ENCODE data around the gene SEC24C.
"Not testable (repeated sequence)": the region's sequence is repeated elsewhere in the genome, so short reads cannot be mapped to it uniquely, and the experiment has no call there.

SEC24C gene, protein sequence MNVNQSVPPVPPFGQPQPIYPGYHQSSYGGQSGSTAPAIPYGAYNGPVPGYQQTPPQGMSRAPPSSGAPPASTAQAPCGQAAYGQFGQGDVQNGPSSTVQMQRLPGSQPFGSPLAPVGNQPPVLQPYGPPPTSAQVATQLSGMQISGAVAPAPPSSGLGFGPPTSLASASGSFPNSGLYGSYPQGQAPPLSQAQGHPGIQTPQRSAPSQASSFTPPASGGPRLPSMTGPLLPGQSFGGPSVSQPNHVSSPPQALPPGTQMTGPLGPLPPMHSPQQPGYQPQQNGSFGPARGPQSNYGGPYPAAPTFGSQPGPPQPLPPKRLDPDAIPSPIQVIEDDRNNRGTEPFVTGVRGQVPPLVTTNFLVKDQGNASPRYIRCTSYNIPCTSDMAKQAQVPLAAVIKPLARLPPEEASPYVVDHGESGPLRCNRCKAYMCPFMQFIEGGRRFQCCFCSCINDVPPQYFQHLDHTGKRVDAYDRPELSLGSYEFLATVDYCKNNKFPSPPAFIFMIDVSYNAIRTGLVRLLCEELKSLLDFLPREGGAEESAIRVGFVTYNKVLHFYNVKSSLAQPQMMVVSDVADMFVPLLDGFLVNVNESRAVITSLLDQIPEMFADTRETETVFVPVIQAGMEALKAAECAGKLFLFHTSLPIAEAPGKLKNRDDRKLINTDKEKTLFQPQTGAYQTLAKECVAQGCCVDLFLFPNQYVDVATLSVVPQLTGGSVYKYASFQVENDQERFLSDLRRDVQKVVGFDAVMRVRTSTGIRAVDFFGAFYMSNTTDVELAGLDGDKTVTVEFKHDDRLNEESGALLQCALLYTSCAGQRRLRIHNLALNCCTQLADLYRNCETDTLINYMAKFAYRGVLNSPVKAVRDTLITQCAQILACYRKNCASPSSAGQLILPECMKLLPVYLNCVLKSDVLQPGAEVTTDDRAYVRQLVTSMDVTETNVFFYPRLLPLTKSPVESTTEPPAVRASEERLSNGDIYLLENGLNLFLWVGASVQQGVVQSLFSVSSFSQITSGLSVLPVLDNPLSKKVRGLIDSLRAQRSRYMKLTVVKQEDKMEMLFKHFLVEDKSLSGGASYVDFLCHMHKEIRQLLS

GRCh38 chr10:73743905-73744663 lies at the start of gene SEC24C:
Gene SEC24C (plus strand): TSS chr10:73744372. CDS start chr10:73746833, 2,461 bp downstream.
- peak within 1 kb of the TSS; percentile 87 for H3K27ac ChIP-seq
- ChIA-PET POLR2A (ENCODE audit: low non-redundant PET) (interaction anchor here (0.8 to 1.2 kb wide), 2 partner anchors 13 to 28 kb away, joined by 4 read pairs; a partner anchor contains a TSS), CTCF (no interaction called here)
- DNase-seq (ENCODE audit: low spot score) = peak; percentile 98
- no peak for TF ChIP-seq CTCF (conservative IDR thresholded peaks at IDR 0.05; ENCODE audit: low read depth)

- POLR2A ChIA-PET (ENCODE audit: low non-redundant PET); CTCF ChIA-PET; H3K27ac ChIP-seq: not testable (repeated sequence)
Measured at GRCh38 chr10:73695302-73695701, 48.9 kb upstream of the SEC24C start.

GRCh38 chr10:73697675-73698159 lies 46.5 kb upstream of the SEC24C start, which contains the start of gene AGAP5:
Gene AGAP5 (minus strand): TSS chr10:73698109. CDS start chr10:73697755, 354 bp downstream.
- CTCF ChIA-PET; DNase-seq (ENCODE audit: low spot score); POLR2A ChIA-PET (ENCODE audit: low non-redundant PET); H3K27ac ChIP-seq: not testable (repeated sequence)

More at GRCh38 chr10:73695302-73695701, 48.9 kb upstream of the SEC24C start:
- DNase-seq (ENCODE audit: low spot score) = not testable (repeated sequence)

- CTCF ChIA-PET; POLR2A ChIA-PET (ENCODE audit: low non-redundant PET); DNase-seq (ENCODE audit: low spot score); H3K27ac ChIP-seq: not testable (repeated sequence)
Measured at GRCh38 chr10:73698819-73699218, 45.4 kb upstream of the SEC24C start.

DNA sequence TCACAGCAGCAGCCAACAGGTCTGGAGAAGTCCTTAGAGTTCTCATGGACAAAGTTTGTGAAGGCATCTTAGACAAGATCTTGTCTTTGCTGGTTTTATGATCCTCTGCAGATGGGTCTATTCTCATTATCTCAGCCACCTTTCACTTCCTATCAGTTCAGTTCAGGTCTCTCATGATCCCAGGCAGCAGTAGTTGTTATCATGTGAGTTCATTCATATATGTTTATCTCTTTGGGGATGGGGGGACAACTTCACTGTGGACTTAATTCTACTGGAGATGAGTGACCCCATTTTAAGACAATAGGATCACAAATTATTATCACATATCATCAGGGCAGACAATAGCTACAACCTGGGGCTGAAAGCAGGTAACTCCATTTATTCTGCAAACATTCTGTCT lies 40.2 kb upstream of the SEC24C start:
- DNase-seq (ENCODE audit: low spot score); H3K27ac ChIP-seq; POLR2A ChIA-PET (ENCODE audit: low non-redundant PET); CTCF ChIA-PET: not testable (repeated sequence)

GRCh38 chr10:73705506-73706072 lies 38.6 kb upstream of the SEC24C start:
- POLR2A ChIA-PET (ENCODE audit: low non-redundant PET); H3K27ac ChIP-seq; DNase-seq (ENCODE audit: low spot score): not testable (repeated sequence)
- CTCF ChIA-PET = interaction anchor here (0.6 kb wide), 1 partner anchor 266 kb away, joined by 3 read pairs; no protein-coding TSS in a partner anchor

GRCh38 chr10:73706488-73706887 lies 37.7 kb upstream of the SEC24C start:
- CTCF ChIA-PET = interaction anchor here (0.7 kb wide), 1 partner anchor 299 kb away, joined by 3 read pairs; no protein-coding TSS in a partner anchor
- POLR2A ChIA-PET (ENCODE audit: low non-redundant PET) = not testable (repeated sequence)

DNA sequence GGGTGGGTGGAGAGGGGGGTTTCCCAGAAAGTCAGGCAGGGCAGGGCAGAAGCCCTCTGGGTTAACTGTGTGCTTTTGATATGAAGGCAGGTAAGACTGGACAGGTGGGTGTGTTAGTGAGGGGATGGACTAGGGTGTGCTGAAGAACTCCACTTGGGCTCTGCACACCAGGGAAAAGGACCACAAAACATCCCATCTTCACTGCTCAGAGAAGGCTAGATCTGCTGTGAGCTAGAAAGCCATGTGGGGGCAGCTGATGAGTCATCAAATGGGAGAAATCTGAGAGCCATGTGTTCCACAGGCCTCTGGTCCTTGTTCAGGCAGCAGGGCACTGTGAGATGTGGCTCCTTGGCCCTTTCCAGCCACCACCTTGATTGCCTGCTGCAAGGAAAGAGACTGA lies 36.5 kb upstream of the SEC24C start:
- DNase-seq (ENCODE audit: low spot score); CTCF ChIA-PET; H3K27ac ChIP-seq: not testable (repeated sequence)
- POLR2A ChIA-PET (ENCODE audit: low non-redundant PET) = interaction anchor here (0.7 kb wide), 1 partner anchor 27 kb away, joined by 3 read pairs; no protein-coding TSS in a partner anchor

More at GRCh38 chr10:73706488-73706887, 37.7 kb upstream of the SEC24C start:
- not testable (repeated sequence) for DNase-seq (ENCODE audit: low spot score); H3K27ac ChIP-seq

- H3K27ac ChIP-seq; CTCF ChIA-PET; DNase-seq (ENCODE audit: low spot score): not testable (repeated sequence)
- POLR2A ChIA-PET (ENCODE audit: low non-redundant PET) = interaction anchor here (0.7 kb wide), 1 partner anchor 27 kb away, joined by 3 read pairs; no protein-coding TSS in a partner anchor
Measured at GRCh38 chr10:73708122-73708521, 36.0 kb upstream of the SEC24C start.

DNA sequence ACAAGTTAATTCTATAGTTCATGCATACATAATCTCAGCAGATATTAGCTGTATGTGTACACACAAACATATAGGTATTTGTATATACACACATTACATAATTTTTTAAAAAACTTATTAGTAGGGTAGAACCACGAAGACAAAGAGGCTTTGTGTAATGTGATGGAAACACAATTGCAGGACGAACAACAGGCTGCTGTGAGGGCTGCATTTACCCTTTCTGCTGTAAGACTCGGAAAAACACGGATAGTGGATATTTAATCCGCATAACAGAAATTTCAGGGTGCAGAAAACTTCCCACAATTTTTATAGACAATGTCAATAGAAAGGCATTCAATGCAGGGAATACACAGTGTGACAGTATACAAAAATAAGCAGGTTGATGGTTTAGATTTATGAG lies 32.5 kb upstream of the SEC24C start:
- H3K27ac ChIP-seq; POLR2A ChIA-PET (ENCODE audit: low non-redundant PET); DNase-seq (ENCODE audit: low spot score): not testable (repeated sequence)
- CTCF ChIA-PET = interaction anchor here (0.7 kb wide), 1 partner anchor 145 kb away, joined by 6 read pairs; no protein-coding TSS in a partner anchor

GRCh38 chr10:73713912-73714311 lies 30.3 kb upstream of the SEC24C start:
- H3K27ac ChIP-seq; CTCF ChIA-PET; DNase-seq (ENCODE audit: low spot score); POLR2A ChIA-PET (ENCODE audit: low non-redundant PET): not testable (repeated sequence)

GRCh38 chr10:73714483-73714882 lies 29.7 kb upstream of the SEC24C start:
- DNase-seq (ENCODE audit: low spot score); POLR2A ChIA-PET (ENCODE audit: low non-redundant PET); H3K27ac ChIP-seq; CTCF ChIA-PET: not testable (repeated sequence)

GRCh38 chr10:73715179-73716156 lies 28.7 kb upstream of the SEC24C start:
- H3K27ac ChIP-seq; CTCF ChIA-PET; POLR2A ChIA-PET (ENCODE audit: low non-redundant PET); DNase-seq (ENCODE audit: low spot score): not testable (repeated sequence)

Measured in RWPE1 (cell line).